HG03280 (cell line): Measurements from ENCODE around the gene BRF1.
"Not testable (repeated sequence)": the region's sequence is repeated elsewhere in the genome, so short reads cannot be mapped to it uniquely, and the experiment has no call there.

Experiments
- ATAC-seq: cut with Tn5 transposase; IDR thresholded peaks from one replicate; pipeline ENCODE4 v1.9.1; 2021; ENCODE audit warnings: mild to moderate bottlenecking, moderate library complexity; ENCODE audit not compliant: unreplicated experiment

The BRF1 gene

DNA sequence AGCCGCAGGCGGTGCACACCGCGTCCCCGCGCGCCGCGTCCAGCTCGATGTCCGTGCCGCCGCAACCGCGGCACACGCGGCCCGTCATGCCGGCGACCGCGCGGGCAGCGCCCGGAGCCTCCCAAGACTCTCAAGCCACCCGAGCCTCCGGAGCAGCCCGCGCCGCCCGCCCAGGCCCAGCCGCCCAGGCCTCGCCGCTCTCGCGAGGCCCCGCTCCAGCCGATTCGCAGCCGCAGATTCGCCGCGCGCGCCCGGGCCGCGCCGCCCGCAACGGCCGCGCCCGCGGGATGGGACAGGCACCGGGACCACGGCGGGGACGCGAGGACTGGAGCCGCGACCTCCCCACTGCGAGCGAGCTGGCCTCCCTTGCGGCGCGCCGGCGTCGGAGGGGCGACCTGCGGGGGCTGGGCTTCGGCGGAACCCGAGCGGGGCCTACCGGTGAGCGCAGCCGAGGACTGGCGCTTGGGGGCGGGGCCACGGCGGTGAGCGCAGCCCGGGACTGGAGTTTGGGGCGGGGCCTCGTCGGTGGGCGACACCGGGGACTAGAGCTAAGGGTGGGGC, at the start of gene BRF1:
Gene BRF1 (minus strand): TSS at position 460 of the 561 bp plus-strand sequence. CDS start 372 bp downstream, at position 88.
- ATAC-seq: peak; percentile 86

DNA sequence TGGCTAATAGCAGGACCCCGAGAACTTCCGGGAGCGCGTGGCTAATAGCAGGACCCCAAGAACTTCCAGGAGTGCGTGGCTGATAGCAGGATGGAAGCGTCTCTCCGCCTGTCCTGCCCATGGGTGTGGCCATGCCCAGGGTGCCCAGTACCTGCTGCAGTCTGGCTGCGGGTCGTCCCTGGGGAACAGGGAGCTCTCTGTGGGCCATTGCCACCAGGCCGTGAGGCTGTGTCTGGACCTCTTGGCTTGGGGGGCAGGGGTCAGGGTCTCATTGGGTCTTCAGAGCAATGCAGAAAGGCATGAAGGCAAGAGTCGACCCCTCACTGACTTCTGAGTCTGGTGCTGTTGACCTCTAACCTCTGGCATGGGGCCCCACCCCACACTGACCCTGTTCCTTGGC, 49.2 kb upstream of the BRF1 start:
- ATAC-seq: no peak

- ATAC-seq: no peak
Measured at GRCh38 chr14:105348945-105349699, 48.3 kb upstream of the BRF1 start.

GRCh38 chr14:105348169-105348944, 47.6 kb upstream of the BRF1 start:
- no peak for ATAC-seq

GRCh38 chr14:105347587-105347968, 46.8 kb upstream of the BRF1 start:
- ATAC-seq: no peak

- no peak for ATAC-seq
Measured at GRCh38 chr14:105346876-105347586, 46.2 kb upstream of the BRF1 start.

DNA sequence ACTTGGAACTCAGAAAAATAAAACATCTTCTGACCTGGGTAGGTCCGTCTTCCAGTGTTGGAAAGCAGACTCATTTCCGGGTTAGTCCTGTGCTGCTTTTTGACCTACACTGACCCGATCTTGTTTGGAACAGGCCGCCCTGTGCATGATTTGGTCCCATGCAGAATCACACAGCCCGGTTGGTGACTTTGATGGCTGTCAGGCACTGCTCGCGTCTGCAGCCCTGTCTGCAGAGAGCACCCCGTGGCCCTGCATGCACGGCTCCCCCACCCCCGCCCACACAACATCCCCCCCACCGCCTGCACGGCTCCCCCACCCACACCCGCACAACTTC, 45.4 kb upstream of the BRF1 start:
- ATAC-seq: no peak

DNA sequence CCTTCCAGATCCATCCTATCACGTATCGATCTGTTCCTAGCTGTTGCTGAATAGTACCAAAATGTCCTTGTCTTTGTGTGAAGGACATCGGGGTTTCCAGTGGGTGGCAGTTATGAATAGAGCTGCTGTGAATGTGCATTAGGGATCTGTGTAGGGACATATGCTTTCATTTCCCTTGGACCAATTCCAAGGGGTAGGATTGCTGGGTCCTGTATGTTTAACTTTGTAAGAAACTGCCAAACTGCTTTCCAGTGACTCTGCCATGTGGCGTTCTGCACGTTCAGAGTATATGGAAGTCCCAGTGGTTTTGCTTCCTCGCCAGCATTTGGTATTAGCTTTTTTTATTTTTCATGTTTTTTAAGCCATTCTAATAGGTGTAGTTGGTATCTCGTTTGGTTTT, 42.4 kb upstream of the BRF1 start:
- no peak for ATAC-seq

DNA sequence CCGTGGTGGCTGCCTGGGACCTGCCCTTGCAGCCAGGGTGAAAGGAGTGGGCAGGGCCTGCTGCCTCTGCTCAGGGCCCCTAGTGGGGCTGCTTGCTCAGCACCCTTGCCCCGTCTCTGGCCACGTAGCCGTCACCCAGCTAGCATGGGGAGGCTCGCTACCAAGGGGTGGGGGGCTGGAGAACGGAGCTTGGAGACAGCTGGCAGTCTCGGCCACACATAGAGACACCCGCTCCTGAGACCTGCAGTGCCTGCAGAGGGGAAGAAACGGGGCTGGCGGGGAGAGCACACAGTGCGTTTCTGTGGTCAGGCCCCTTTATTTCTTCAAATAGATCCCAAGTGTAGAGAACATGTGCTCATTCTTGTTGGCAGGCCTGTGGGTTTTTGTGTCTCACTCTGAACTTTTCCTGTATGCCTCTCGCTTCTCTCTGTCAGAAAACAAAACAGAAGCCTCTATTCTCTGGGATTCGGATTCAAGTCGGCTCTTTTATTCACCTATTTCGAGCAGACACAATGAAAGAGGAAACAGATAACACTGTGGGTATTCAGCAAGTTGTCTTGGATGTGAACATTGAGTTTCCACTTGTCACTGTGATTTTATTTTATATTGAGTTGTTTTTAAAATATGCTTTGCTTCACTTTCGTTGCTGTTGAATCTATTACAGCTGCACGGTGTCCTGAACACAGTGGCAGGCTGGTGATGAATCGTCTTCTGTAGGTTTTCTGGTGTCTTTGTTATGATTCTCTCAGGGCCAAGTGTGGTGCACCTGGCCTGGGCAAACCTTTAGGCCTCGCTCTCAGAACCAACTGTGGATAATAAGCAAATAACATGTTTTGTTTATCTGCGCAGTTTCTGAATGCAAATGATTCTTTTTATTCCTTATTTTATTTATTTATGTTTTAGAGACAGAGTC, 40.3 kb upstream of the BRF1 start:
- ATAC-seq: no peak

- ATAC-seq: no peak
Measured at GRCh38 chr14:105337966-105338741, 37.4 kb upstream of the BRF1 start.

GRCh38 chr14:105337433-105337832, 36.6 kb upstream of the BRF1 start:
- no peak for ATAC-seq

DNA sequence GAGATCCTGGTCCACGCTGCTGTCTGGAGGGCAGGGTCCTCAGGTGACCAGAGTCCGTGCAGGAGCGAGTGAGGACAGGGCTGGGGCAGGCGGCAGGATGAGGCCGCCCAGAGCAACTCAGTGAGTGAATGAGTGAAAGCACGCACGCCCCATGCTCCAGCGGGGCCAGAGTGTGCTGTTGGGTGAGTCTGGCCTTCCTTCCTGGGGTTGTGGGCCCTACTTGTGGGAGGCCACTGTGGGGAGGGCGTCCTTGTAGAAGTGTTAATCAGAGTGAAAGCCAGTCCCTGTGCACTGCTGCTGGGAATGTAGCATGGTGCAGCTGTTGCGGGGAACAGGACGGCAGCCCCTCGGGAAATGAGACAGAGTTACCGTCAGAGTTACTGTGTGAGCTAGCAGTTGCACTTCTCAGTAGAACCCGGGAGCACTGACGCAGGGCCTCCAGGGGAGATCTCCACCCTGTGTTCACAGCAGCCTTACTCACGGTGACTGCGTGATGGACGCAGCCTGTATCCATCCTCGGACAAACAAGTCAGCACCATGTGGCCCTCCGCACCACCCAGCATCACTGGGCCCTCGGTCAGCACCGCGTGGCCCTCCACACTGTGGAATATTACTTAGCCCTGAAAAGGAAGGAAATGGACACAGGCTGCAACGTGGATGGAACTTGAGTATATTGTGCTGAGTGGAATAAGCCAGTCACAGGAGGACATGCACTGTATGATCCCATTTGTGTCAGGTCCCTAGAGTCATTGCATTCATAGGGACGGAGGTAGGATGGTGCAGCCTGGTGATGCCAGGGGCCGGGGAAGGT, 35.9 kb upstream of the BRF1 start:
- no peak for ATAC-seq

DNA sequence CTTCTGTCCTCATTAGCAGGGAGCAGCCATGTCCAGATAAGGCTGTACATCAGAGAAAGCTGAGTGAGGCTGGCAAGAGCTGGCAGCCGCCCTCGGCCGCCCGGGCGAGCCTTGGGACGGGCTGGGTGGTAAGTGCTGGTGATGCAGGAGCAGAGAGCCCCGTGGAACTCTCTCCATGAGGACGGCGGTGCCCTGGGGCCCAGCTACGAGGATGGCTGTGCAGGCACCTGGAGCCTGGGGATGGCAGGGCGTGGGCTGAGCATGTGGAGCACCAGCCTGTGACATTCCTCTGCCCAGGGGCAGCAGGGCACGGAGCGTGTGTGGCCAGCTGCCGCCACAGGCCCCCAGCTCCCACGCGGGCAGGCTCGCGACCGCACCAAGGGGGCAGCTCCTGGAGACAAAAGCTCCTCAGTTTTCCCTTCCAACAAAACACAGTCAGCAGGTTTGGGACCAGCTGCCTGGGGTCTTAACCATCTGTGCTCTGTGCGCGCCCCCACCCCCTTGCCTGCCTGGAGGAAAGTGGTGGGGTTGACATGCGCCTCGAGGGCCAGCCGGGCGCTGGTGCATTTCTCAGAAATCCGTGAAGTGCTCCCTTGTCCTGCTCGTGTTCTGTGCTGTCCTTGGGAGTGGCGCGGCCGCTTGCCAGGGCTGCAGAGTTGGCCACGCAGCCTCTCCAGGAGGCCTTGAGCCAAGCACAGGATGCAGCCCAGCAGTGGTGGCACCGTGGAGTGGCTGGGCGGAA, 35.1 kb upstream of the BRF1 start:
- ATAC-seq: no peak

- not testable (repeated sequence) for ATAC-seq
Measured at GRCh38 chr14:105335231-105335542, 34.4 kb upstream of the BRF1 start.

DNA sequence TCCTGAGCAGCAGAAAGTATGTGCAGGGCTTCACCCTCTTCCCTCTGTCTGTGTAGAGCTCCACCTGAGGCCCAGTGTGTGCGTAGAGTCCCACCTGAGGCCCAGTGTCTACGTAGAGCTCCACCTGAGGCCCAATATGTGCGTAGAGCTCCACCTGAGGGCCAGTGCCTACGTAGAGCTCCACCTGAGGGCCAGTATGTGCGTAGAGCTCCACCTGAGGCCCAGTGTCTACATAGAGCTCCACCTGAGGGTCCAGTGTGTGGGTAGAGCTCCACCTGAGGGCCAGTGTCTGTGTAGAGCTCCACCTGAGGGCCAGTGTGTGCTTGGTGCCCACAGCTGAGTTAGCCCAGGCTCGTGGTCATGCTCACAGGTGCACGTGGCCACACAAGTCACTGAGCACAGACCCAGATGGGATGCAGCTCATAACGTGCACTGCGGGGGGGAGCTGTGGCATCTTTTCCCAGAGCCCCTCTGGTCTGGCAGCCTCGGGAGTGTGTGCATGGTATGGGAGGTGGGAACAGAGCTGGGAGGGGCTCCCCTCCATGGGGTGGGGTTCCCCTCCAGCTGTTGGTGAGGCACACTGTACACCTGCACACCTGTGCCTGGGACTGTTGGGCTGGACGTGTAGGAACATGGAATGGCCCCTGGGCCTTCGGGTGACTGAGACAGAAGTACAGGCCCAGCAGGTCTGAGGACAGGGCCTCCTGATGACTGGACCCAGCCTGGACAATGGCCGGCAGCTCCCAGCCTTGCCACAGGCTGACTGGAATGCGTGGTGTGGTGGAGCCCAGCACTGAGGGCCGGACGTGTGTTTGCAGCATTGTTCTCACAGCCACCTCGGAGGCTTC, 33.8 kb upstream of the BRF1 start:
- no peak for ATAC-seq

- ATAC-seq: no peak
Measured at GRCh38 chr14:105333613-105334364, 33.0 kb upstream of the BRF1 start.

DNA sequence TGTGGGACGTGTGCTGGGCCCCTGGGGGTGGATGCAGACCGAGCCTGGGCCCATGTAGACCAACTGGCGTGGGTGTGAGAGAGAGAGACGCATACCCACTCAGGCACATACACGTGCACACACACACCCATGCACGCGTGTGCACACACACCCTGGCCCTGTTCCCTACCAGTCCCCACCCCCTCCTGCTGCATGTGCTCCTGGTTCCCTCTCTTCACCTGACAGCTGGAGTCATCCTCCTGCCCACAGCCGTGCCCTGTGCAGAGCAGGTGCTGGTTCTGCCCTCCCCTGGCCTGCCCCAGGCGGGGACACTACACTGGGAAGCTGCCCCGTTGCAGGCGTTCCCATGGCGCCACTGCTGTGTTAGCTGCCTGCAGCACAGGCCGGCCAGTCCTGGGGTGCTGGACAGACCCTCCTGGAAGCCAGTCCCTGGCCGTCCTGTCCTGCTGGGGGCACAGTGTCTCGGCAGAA, 32.3 kb upstream of the BRF1 start:
- no peak for ATAC-seq
